GM21786 (cell line): ENCODE measurements around the gene TRMT112.
"Not testable (repeated sequence)": the region's sequence is repeated elsewhere in the genome, so short reads cannot be mapped to it uniquely, and the experiment has no call there.

Experiments
- ATAC-seq: cut with Tn5 transposase; IDR thresholded peaks from one replicate; pipeline ENCODE4 v1.9.1; 2021; ENCODE audit not compliant: unreplicated experiment

TRMT112 gene

GRCh38 chr11:64331569-64332371 is 14.4 kb upstream of the TRMT112 start:
- ATAC-seq, result no peak

DNA sequence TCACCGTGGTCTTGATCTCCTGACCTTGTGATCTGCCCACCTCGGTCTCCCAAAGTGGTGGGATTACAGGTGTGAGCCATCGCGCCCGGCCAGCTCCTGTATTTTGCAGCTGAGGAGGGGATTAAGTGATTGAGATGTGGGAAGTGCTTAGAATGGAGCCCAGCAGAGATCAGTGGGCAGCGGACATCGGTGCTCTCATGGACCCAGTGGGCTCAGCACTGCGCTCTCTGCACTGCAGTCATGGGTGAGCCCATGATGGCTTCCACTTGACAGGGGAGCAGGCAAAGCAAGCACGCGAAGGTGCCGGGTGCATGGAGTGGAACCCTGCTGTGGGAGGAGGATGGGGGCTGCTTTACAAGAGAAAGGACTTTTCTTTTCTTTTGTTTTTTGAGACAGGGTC is 13.5 kb upstream of the TRMT112 start:
- no peak for ATAC-seq

GRCh38 chr11:64327993-64328392 is 10.6 kb upstream of the TRMT112 start:
- ATAC-seq, result no peak

GRCh38 chr11:64327375-64327774 is 10.0 kb upstream of the TRMT112 start:
- no peak for ATAC-seq

DNA sequence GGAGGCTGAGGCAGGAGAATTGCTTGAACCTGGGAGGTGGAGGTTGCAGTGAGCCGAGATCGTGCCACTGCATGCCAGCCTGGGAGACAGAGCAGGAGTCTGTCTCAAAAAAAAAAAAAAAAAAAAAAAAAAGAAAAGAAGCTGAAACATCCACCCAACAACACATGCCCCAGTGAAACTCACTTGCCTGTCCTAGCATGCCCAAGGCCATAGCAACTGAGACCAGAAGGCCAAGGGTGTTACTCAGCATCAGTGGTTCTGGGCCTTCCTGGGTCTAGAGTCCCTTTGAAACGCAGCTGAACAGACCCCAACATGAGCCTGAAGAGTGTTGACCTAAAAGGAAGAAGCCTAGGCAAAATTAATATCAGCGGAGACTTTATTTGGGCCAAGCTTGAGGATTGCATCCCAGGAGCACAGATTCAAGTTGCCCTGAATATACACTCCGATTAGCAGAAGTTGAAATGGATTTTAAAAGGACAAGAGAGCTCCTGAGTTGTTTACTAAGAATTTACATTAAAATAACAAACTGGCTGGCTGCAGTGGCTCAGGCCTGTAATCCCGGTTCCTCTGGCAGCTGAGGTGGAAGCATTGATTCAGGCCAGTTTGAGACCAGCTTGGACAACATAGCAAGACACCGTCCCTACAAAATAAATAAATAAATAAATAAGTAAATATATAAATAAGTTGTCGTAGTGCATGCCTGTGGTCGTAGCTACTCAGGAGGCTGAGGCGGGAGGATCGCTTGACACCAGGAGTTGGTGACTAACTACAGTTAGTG is 7.5 kb upstream of the TRMT112 start:
- ATAC-seq, result no peak

DNA sequence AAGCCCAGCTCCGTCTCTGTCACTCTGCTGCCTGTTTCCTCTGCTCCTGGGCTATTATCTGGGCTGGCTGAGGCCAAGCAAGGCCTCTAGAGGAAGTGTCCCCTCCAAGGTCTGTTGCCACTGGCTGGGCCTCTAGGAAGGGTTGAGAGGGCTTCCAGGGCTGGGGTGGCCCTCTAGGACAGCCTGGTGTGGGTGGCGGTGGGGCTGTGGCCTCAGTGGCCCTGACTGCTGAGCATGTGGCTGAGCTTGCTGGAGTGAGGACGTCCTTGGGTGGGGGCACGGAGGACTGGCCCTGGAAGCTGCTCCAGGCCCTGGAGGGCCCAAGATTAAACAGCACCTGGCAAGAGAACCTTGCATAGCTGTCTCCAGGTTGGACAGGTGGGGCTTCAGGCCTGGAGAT is 6.6 kb upstream of the TRMT112 start:
- ATAC-seq, result not testable (repeated sequence)

- ATAC-seq, result no peak
Observed at GRCh38 chr11:64323373-64323772, 6.0 kb upstream of the TRMT112 start.

DNA sequence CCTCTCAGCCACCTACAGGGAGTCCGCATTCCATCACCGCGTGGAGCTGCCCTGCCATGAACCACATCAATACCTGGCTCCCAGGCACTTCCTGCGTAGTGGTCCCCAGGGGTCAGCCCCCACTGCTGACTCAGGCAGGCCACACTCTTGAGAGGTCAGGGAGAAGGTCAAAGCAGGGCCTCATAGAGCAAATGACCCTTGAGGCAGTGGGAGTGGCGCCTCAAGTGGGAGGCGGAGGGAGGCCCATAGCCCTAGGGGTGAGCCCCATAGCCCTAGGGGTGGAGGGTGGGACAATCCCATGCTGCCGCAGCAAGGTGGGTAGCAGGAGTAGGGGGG is 5.5 kb upstream of the TRMT112 start:
- no peak for ATAC-seq

- no peak for ATAC-seq
Observed at GRCh38 chr11:64321533-64321932, 4.2 kb upstream of the TRMT112 start.

DNA sequence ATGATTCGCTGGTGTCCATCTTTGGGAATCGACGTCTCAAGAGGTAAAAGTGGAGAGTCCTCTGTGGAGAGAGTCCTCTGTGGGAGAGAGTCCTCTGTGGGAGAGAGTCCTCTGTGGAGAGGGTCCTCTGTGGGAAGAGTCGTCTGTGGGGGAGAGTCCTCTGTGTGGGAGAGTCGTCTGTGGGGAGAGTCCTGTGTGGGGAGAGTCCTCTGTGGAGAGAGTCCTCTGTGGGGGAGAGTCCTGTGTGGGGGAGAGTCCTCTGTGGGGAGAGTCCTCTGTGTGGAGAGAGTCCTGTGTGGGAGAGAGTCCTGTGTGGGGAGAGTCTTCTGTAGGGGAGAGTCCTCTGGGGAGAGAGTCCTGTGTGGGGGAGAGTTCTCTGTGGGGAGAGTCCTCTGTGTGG is 3.7 kb upstream of the TRMT112 start:
- no peak for ATAC-seq

DNA sequence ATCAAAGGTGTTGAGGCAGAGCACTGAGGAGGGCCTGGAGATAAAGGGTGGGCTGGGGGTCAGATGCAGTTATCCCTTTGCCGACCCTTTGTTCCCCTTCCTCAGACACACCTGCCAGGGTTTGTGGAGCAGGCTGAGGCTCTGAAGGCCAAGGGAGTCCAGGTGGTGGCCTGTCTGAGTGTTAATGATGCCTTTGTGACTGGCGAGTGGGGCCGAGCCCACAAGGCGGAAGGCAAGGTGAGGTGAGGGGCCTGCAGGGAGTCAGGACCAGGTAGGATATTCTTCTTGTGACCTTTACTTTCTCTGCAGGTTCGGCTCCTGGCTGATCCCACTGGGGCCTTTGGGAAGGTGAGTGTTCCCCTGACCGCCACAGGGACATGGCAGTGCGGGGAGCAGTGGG is 3.2 kb upstream of the TRMT112 start:
- no peak for ATAC-seq

DNA sequence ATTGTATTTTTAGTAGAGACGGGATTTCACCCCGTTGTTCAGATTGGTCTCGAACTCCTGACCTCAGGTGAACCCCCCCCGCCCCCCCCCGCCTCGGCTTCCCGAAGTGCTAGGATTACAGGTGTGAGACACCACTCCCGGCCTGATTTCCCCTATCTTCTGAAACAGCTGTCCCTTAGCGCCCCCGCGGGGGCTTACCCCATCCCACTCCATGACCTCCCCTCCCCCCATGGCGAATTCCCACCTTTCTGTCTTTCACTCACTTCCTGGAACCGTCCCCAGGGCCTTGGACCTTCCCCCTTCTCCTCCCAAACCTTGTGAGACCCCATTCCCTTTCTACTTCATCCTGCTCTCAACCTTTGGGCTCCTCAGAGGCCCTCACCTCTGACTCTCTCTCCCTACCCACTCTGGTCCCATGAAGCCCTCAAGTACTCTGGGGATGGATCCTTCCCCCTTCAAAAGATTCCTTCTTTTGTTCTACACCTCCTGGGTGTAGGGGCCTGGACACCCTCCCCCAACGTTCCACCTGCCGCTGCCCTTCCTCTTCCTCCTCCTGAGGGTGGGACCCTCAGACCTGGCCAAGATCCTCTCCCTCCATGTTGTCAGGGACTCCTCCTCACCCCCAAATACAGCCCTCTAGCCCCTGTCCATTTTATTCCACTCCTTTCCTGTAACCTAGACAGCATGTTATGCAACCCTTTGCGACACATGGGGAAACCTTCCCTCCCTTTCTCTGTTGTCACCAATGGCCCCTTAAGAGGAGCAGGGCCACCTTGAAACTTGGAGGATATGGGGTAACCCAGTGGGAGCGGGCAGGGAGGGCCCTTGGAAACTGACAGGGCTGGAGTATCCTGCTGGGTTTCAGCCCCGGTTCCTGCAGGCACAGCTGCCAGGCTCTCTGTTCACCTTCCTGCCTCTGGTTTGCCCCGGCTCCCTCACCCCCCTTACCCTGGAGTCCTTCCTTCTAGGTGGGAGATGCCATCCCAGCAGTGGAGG is 1.7 kb upstream of the TRMT112 start:
- no peak for ATAC-seq

DNA sequence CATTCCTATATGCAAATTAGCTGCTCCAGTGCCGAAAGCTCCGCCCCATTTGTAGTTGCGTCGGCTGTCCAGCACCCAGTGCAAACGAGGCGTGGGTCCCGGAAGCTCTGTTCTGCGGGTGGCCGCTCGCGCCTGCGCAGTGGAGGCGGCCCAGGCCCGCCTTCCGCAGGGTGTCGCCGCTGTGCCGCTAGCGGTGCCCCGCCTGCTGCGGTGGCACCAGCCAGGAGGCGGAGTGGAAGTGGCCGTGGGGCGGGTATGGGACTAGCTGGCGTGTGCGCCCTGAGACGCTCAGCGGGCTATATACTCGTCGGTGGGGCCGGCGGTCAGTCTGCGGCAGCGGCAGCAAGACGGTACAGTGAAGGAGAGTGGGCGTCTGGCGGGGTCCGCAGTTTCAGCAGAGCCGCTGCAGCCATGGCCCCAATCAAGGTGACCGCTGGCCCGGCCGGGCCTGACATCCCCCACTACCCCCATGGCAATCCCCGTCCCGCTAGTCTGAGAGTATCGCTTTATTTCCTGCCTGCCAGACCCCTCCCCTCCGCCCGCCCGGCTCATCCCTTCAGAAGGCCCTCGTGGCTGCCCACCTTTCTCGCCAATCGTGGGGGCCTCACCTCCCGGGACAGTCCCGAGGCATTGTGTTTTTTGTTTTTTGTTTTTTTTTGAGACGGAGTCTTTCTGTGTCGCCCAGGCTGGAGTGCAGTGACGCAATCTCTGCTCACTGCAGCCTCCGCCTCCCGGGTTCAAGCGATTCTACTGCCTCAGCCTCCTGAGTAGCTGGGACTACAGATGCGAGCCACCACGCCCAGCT is 804 bp upstream of the TRMT112 start, which contains the start of gene PRDX5:
TSS of gene PRDX5 (plus strand) at position 161 of the 805 bp plus-strand sequence. CDS start at position 256, 95 bp downstream.
- ATAC-seq, result peak; percentile 75

- no peak for ATAC-seq
Observed at GRCh38 chr11:64316672-64317324, 561 bp downstream of the TRMT112 start.

DNA sequence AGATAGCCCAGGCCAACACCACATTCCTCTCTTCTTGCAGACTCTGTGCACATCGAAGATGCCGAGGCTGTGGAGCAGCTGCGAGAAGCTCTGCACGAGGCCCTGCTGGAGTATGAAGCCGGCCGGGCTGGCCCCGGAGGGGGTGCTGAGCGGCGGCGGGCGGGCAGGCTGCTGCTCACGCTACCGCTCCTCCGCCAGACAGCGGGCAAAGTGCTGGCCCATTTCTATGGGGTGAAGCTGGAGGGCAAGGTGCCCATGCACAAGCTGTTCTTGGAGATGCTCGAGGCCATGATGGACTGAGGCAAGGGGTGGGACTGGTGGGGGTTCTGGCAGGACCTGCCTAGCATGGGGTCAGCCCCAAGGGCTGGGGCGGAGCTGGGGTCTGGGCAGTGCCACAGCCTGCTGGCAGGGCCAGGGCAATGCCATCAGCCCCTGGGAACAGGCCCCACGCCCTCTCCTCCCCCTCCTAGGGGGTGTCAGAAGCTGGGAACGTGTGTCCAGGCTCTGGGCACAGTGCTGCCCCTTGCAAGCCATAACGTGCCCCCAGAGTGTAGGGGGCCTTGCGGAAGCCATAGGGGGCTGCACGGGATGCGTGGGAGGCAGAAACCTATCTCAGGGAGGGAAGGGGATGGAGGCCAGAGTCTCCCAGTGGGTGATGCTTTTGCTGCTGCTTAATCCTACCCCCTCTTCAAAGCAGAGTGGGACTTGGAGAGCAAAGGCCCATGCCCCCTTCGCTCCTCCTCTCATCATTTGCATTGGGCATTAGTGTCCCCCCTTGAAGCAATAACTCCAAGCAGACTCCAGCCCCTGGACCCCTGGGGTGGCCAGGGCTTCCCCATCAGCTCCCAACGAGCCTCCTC is 1.5 kb downstream of the TRMT112 start:
- ATAC-seq, result not testable (repeated sequence)

DNA sequence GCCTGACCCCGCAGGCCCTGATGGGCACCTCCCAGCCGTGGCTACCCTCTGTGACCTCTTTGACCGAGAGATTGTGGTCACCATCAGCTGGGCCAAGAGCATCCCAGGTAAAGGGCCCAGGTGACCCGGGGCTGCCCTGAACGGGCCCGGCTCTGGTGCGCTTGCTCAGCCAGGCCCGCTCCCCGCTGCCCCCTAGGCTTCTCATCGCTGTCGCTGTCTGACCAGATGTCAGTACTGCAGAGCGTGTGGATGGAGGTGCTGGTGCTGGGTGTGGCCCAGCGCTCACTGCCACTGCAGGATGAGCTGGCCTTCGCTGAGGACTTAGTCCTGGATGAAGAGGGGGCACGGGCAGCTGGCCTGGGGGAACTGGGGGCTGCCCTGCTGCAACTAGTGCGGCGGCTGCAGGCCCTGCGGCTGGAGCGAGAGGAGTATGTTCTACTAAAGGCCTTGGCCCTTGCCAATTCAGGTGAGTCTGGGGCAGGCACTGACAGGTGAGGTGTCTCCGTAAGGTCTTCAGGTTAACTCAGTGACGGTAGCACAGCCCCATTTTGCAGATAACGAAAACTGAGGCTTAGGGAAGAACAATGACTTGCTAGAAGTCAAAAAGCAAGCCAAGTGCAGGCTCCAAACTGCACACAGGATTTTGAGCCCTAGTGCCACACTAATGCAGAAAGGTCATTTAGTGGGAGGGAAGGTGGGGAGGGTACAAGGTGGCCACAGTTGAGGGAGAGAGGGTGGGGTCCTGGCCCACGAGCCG is 2.4 kb downstream of the TRMT112 start:
- no peak for ATAC-seq

DNA sequence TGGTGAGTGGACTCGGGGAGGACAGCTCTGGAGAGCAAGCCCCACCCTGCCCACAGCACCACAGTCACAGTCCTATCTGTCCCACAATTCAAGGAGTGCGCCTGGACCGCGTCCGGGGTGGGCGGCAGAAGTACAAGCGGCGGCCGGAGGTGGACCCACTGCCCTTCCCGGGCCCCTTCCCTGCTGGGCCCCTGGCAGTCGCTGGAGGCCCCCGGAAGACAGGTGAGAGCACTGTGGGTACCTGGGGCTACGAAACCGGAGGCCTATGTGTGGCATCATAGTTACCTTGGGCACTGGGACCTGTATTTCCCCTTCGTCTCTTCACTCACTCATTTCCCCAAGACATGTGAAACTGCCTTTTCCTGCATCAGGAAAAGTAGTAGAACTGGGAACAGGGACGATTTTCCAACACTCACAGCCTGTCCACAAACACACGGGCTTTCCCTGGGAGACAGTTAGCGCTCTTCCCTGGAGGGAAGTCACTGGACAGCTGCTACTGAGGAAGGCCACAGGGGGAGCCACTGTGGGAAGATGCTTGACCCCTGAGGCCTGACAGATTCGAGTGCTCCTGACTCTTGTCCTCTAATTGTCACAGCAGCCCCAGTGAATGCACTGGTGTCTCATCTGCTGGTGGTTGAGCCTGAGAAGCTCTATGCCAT is 3.1 kb downstream of the TRMT112 start:
- no peak for ATAC-seq
